ENCODE measurements around the gene MGST3.
"Not testable (repeated sequence)": the region's sequence is repeated elsewhere in the genome, so short reads cannot be mapped to it uniquely, and the experiment has no call there.

The MGST3 gene

GRCh38 chr1:165629848-165630628, 996 bp upstream of the MGST3 start:
- no peak for DNase-seq

- DNase-seq: peak; percentile 20
Measured at GRCh38 chr1:165631342-165632151, 513 bp downstream of the MGST3 start.

GRCh38 chr1:165632152-165632469, 1.1 kb downstream of the MGST3 start:
- DNase-seq: no peak

GRCh38 chr1:165632491-165632890, 1.5 kb downstream of the MGST3 start:
- DNase-seq: no peak

- DNase-seq: no peak
Measured at GRCh38 chr1:165633614-165634013, 2.6 kb downstream of the MGST3 start.

GRCh38 chr1:165634154-165634921, 3.3 kb downstream of the MGST3 start:
- DNase-seq: no peak

GRCh38 chr1:165635329-165635728, 4.3 kb downstream of the MGST3 start:
- no peak for DNase-seq

- DNase-seq: no peak
Measured at GRCh38 chr1:165635823-165636222, 4.8 kb downstream of the MGST3 start.

- DNase-seq: no peak
Measured at GRCh38 chr1:165637427-165637826, 6.4 kb downstream of the MGST3 start.

- DNase-seq: not testable (repeated sequence)
Measured at GRCh38 chr1:165638211-165638610, 7.2 kb downstream of the MGST3 start.

GRCh38 chr1:165639821-165640623, 9.0 kb downstream of the MGST3 start:
- DNase-seq: no peak

- DNase-seq: no peak
Measured at GRCh38 chr1:165641231-165641987, 10.4 kb downstream of the MGST3 start.

GRCh38 chr1:165644064-165644735, 13.2 kb downstream of the MGST3 start:
- DNase-seq: no peak

GRCh38 chr1:165645654-165646366, 14.8 kb downstream of the MGST3 start:
- no peak for DNase-seq

- no peak for DNase-seq
Measured at GRCh38 chr1:165647517-165647916, 16.5 kb downstream of the MGST3 start.

GRCh38 chr1:165647970-165648369, 16.9 kb downstream of the MGST3 start:
- no peak for DNase-seq

GRCh38 chr1:165648919-165649572, 18.0 kb downstream of the MGST3 start:
- DNase-seq: no peak

- DNase-seq: no peak
Measured at GRCh38 chr1:165650981-165651625, 20.1 kb downstream of the MGST3 start.

- not testable (repeated sequence) for DNase-seq
Measured at GRCh38 chr1:165658766-165659580, 27.9 kb downstream of the MGST3 start.
